HFF-Myc (cell line): ENCODE results near the gene OR2AK2.

Source experiments
- DNase-seq: peaks from one replicate; pipeline ENCODE4 v3.0.0-alpha.2; 2011; ENCODE audit warnings: low read depth; ENCODE audit errors: extremely low read depth
- H3K4me3 ChIP-seq: replicated peaks from 2 replicates; pipeline ENCODE4 v1.5.1; 2011; ENCODE audit warnings: low read depth, mild to moderate bottlenecking, control low read depth, low read length
- CTCF ChIP-seq: IDR thresholded peaks from 2 replicates; pipeline ENCODE4 v1.5.1; 2012; ENCODE audit warnings: mild to moderate bottlenecking, low read depth, low read length, control low read depth; ENCODE audit errors: missing control alignments

OR2AK2 gene

GRCh38 chr1:247964933-247965332, at the start of gene OR2AK2:
OR2AK2 (plus strand) TSS chr1:247965233; CDS start chr1:247965377, 144 bp downstream.
- DNase-seq = no peak
- H3K4me3 ChIP-seq = no peak within 1 kb of the TSS
- no peak for TF ChIP-seq CTCF

GRCh38 chr1:247919952-247920351, 45.1 kb upstream of the OR2AK2 start, which contains the start of gene OR2T8:
OR2T8 (plus strand) TSS chr1:247920252; CDS start chr1:247921018, 766 bp downstream.
- no peak for TF ChIP-seq CTCF
- DNase-seq = no peak
- H3K4me3 ChIP-seq = no peak within 1 kb of the TSS

GRCh38 chr1:247923941-247924340, 41.1 kb upstream of the OR2AK2 start:
- TF ChIP-seq CTCF = no peak
- H3K4me3 ChIP-seq = no peak overlapping the region
- no peak for DNase-seq

- no peak for TF ChIP-seq CTCF
- H3K4me3 ChIP-seq = no peak within 1 kb of the TSS
- no peak for DNase-seq
Measured at GRCh38 chr1:247924868-247925267, 40.2 kb upstream of the OR2AK2 start, which contains the start of gene OR2AJ1. OR2AJ1 (plus strand) TSS chr1:247924889; CDS start chr1:247933769, 8,880 bp downstream.

GRCh38 chr1:247933989-247934388, 31.0 kb upstream of the OR2AK2 start:
- no peak for TF ChIP-seq CTCF
- no peak overlapping the region for H3K4me3 ChIP-seq
- no peak for DNase-seq

- H3K4me3 ChIP-seq = no peak overlapping the region
Measured at GRCh38 chr1:247935781-247936180, 29.3 kb upstream of the OR2AK2 start.

More at GRCh38 chr1:247935781-247936180, 29.3 kb upstream of the OR2AK2 start:
- TF ChIP-seq CTCF = no peak
- DNase-seq = no peak
